K562 (cell line): ENCODE results near the gene CLDN12. TPM values are rescaled to one million over a fixed set of nuclear protein-coding genes. Genes with fewer than 3 reads are reported as not detected.

Experiments
- ATAC-seq: fragments of 200-7000 bp; cut with Tn5 transposase; 3 replicates; pipeline ENCODE4 v1.9.1; 2020; ENCODE audit warnings: moderate library complexity
- BruUV-seq: library from RNA; stranded (reverse); fragments of 400-500 nt; replicated peaks from 2 replicates; lab custom pipeline; 2021; lab: Mats Ljungman, UMichigan
- CTCF ChIA-PET: fragments of 300-600 bp; formaldehyde crosslinking; extraction: SDS; loops from one replicate; lab custom pipeline; 2021; ENCODE audit warnings: low intra/inter-chr PET ratio; lab: Yijun Ruan, JAX
- POLR2A ChIA-PET: fragments of 300-600, 350-650 bp; sonication (Branson Sonifier 250); formaldehyde crosslinking; extraction: SDS; loops from one replicate; lab custom pipeline; 2021; ENCODE audit warnings: antibody characterized with exemption, inconsistent platforms; lab: Yijun Ruan, JAX
- DNase-seq, 4 experiments: peaks; one replicate each; pipeline versions ENCODE4 v3.0.0 to v3.0.0-alpha.2; 2011 to 2018; ENCODE audit warnings: low spot score in 3 of 4, mixed read lengths in 3 of 4; ENCODE audit errors: extremely low read depth in 1 of 4
- FAIRE-seq: peaks from 2 replicates; lab custom pipeline; 2011; peaks lifted over from hg19 to GRCh38; lab: Jason Lieb, UNC
- H2AFZ ChIP-seq: 2 replicates; pipeline ENCODE4 v1.6.0; 2011; ENCODE audit warnings: low read depth, low read length, control low read depth, inconsistent platforms
- H3K27ac ChIP-seq: fragments of 200-600 bp; 3 replicates; pipeline ENCODE4 v1.8.0; 2011; ENCODE audit warnings: low read depth, mild to moderate bottlenecking, control low read depth, inconsistent platforms, low read length, moderate library complexity, mixed read lengths; ENCODE audit errors: extremely low read depth
- H3K27me3 ChIP-seq, 2 experiments: fragments of 300-600 bp in 1 of 2; 2 replicates in 1 of 2; 3 replicates in 1 of 2; pipeline versions ENCODE4 v1.6.0 to v1.8.0; 2011; ENCODE audit warnings: inconsistent platforms in 2 of 2, low read length in 2 of 2, mild to moderate bottlenecking in 1 of 2, mixed read lengths in 1 of 2, moderate library complexity in 1 of 2; ENCODE audit not compliant: control insufficient read depth in 2 of 2, insufficient read depth in 2 of 2
- H3K36me3 ChIP-seq: fragments of 300-600 bp; 3 replicates; pipeline ENCODE4 v1.8.0; 2011; ENCODE audit warnings: mild to moderate bottlenecking, low read length, inconsistent platforms; ENCODE audit not compliant: control insufficient read depth, insufficient read depth
- H3K4me1 ChIP-seq, 2 experiments: fragments of 200-600 bp in 1 of 2; replicated peaks in 1 of 2; 2 replicates in 1 of 2; 3 replicates in 1 of 2; pipeline versions ENCODE4 v1.5.1 to v1.8.0; 2011; ENCODE audit warnings: inconsistent platforms in 2 of 2, low read length in 2 of 2, mild to moderate bottlenecking in 1 of 2, mixed read lengths in 1 of 2, moderate library complexity in 1 of 2; ENCODE audit not compliant: control insufficient read depth in 2 of 2, insufficient read depth in 2 of 2
- H3K4me2 ChIP-seq: 2 replicates; pipeline ENCODE4 v1.6.1; 2011; ENCODE audit warnings: low read length, control low read depth, inconsistent platforms, mixed read lengths; ENCODE audit not compliant: insufficient read depth
- H3K4me3 ChIP-seq: fragments of 200-600 bp; sonication (generic), shearing (Covaris generic); 2 replicates; pipeline ENCODE4 v1.5.1; 2016; ENCODE audit warnings: control low read depth, inconsistent platforms
- H3K79me2 ChIP-seq: fragments of 200-600 bp; 3 replicates; pipeline ENCODE4 v1.8.0; 2011; ENCODE audit warnings: low read length, inconsistent platforms; ENCODE audit not compliant: control insufficient read depth, insufficient read depth
- H3K9ac ChIP-seq, 2 experiments: 2 replicates each; pipeline versions ENCODE4 v1.6.0 to v1.6.1; 2011; ENCODE audit warnings: low read depth in 2 of 2, low read length in 2 of 2, control low read depth in 1 of 2, inconsistent platforms in 1 of 2, mild to moderate bottlenecking in 1 of 2, mixed read lengths in 1 of 2; ENCODE audit not compliant: insufficient read depth in 1 of 2
- H3K9me1 ChIP-seq: one replicate; pipeline ENCODE4 v1.6.0; 2011; ENCODE audit warnings: inconsistent platforms, mild to moderate bottlenecking, low read length, moderate library complexity; ENCODE audit not compliant: control insufficient read depth, insufficient read depth
- H3K9me3 ChIP-seq: replicated peaks from 2 replicates; pipeline ENCODE4 v1.5.1; 2011; ENCODE audit warnings: low read depth, low read length, inconsistent platforms; ENCODE audit not compliant: control insufficient read depth, insufficient read depth
- H4K20me1 ChIP-seq: replicated peaks from 2 replicates; pipeline ENCODE4 v1.6.1; 2011; ENCODE audit warnings: low read length, inconsistent platforms, mixed read lengths; ENCODE audit not compliant: control insufficient read depth, insufficient read depth
- FOSL1 ChIP-seq: fragments of 200-800 bp; sonication (Bioruptor generic); conservative IDR thresholded peaks from 2 replicates; pipeline ENCODE4 v1.6.1; 2016; ENCODE audit warnings: missing genetic modification characterization, missing compliant biosample characterization
- FOXP1 ChIP-seq: sonication (generic); formaldehyde crosslinking; IDR thresholded peaks from 2 replicates; pipeline ENCODE4 v1.8.0; 2022; ENCODE audit warnings: mild to moderate bottlenecking, missing genetic modification reagents
- NFIC ChIP-seq: fragments of 450-650 bp; IDR thresholded peaks from 2 replicates; pipeline ENCODE4 v1.6.1; 2017; ENCODE audit warnings: mild to moderate bottlenecking, inconsistent platforms
- WGBS: fragments of 100-300 bp; shearing (Covaris generic); methylation state at CpG from one replicate; pipeline ENCODE4 v1.1.6; 2016; ENCODE audit warnings: low coverage, mixed read lengths; ENCODE audit not compliant: insufficient coverage; ENCODE audit errors: missing lambda C conversion rate; 5-methylcytosine and 5-hydroxymethylcytosine counted together
- in situ Hi-C: fragments of 300-500 bp; cut with MboI; formaldehyde crosslinking; loops from 4 replicates; pipeline ENCODE4 v1.15.0; 2018; ENCODE audit warnings: inconsistent platforms, mixed read lengths
- intact Hi-C: fragments of 100-400 bp; cut with micrococcal nuclease; formaldehyde crosslinking; loops from 2 replicates; pipeline ENCODE4 v1.14.2; 2022
- polyA plus RNA-seq, 8 experiments: library from polyadenylated mRNA; depleted of rRNA in 4 of 8; stranded (reverse) in 5 of 8; unstranded in 3 of 8; fragments of >200 nt; fragmentation: Nextera tagmentation in 2 of 8; fragmentation: Illumina TruSeq in 1 of 8; extraction: Ambion mirVana in 2 of 8; extraction: Trizol in 1 of 8; gene quantifications; 2 replicates each; pipeline versions ENCODE4 v1.2.1 to v1.2.3, GENCODE V29; 2011 to 2014; ENCODE audit warnings: inconsistent platforms in 1 of 8, missing spikeins in 1 of 8
- total RNA-seq, 7 experiments: library from RNA; depleted of rRNA in 6 of 7; stranded (reverse); fragments of >200 nt in 6 of 7; fragmentation: Illumina TruSeq in 2 of 7; extraction: Trizol in 2 of 7; gene quantifications; 2 replicates each; pipeline versions ENCODE4 v1.2.1 to v1.2.3, GENCODE V29; 2011 to 2021; ENCODE audit warnings: low replicate concordance in 1 of 7
- TF ChIP-seq, protein P1 (sequence below): fragments of 450-650 bp; formaldehyde crosslinking; conservative IDR thresholded peaks from 2 replicates; pipeline ENCODE4 v1.4.0; 2022; ENCODE audit warnings: mild to moderate bottlenecking, missing genetic modification characterization

CLDN12 gene
- total and polyA plus RNA-seq, 9 of the 15 experiments (the other 6 are each of a cell fraction or from before 2014, with no cell fraction given): 5.8 to 42.2 (median 15.8) TPM

- no peak for ATAC-seq
- peak overlapping the region; percentile 44 for H3K4me3 ChIP-seq
- in situ Hi-C loops: loop anchor here (5.0 kb wide), 1 partner anchor 55 kb away; the partner anchor contains the start of gene GTPBP10
- peak overlapping the region; percentile 81 for H2AFZ ChIP-seq
- no peak overlapping the region for H3K27ac ChIP-seq
- H3K4me2 ChIP-seq: peak overlapping the region; percentile 86
- peaks cover 21% of the 10 kb centered on the region; the same call in 2 of the 3 replicates for H3K36me3 ChIP-seq
- H3K9ac ChIP-seq: peak overlapping the region in 1 of 2 experiments; percentile 66; a peak in 1 of 4 replicates
- CTCF ChIA-PET: no interaction called here
- no peaks in the 10 kb centered on the region for H3K9me3 ChIP-seq
- peaks cover 6% of the 10 kb centered on the region; the same call in 2 of the 3 replicates for H3K79me2 ChIP-seq
- H3K9me1 ChIP-seq: no peaks in the 10 kb centered on the region
- intact Hi-C loops: loop anchor here (1.0 to 5.0 kb wide), 3 partner anchors 56 to 155 kb away; partner anchors contain the start of genes CFAP69 and GTPBP10
- TF ChIP-seq NFIC (0 out of 2 replicates have a peak, but pooled peaks have one; percentile 12), FOXP1 (CRISPR knock-in tag) (no peak)
- TF ChIP-seq, all 486 proteins: peak for 1
- no TSS peak for BruUV-seq
- Histone ChIP-seq H4K20me1 (no peaks in the 10 kb centered on the region), H3K27me3 (no peaks in the 10 kb centered on the region), H3K4me1 (peaks cover 3 to 6% of the 10 kb centered on the region in 2 experiments; a peak in 3 of 5 replicates)
- 30% methylated on average over 1 of the region's 1 CpG for WGBS
- DNase-seq (no peak), FAIRE-seq (no peak)
- POLR2A ChIA-PET: interaction anchor here (0.7 kb wide), 1 partner anchor 53 kb away, joined by 3 read pairs; no protein-coding TSS in a partner anchor
Measured at GRCh38 chr7:90402785-90403173, 482 bp upstream of the CLDN12 start.

GRCh38 chr7:90404777-90405176 lies 1.5 kb downstream of the CLDN12 start:
- CTCF ChIA-PET: no interaction called here
- peak; percentile 55; the same call in 1 of the 2 replicates for TF ChIP-seq FOSL1 (tag)
- TF ChIP-seq, protein P1, sequence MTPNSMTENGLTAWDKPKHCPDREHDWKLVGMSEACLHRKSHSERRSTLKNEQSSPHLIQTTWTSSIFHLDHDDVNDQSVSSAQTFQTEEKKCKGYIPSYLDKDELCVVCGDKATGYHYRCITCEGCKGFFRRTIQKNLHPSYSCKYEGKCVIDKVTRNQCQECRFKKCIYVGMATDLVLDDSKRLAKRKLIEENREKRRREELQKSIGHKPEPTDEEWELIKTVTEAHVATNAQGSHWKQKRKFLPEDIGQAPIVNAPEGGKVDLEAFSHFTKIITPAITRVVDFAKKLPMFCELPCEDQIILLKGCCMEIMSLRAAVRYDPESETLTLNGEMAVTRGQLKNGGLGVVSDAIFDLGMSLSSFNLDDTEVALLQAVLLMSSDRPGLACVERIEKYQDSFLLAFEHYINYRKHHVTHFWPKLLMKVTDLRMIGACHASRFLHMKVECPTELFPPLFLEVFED (CRISPR knock-in tag): no peak
- TF ChIP-seq, all 486 proteins: peak for 1
- Histone ChIP-seq H3K9me1 (no peaks in the 10 kb centered on the region), H2AFZ (no peak overlapping the region), H3K4me2 (no peak overlapping the region), H4K20me1 (no peaks in the 10 kb centered on the region), H3K27ac (no peak overlapping the region), H3K27me3 (no peaks in the 10 kb centered on the region), H3K79me2 (peaks cover 6% of the 10 kb centered on the region; the same call in 2 of the 3 replicates), H3K4me3 (no peak overlapping the region), H3K9me3 (no peaks in the 10 kb centered on the region), H3K4me1 (peaks cover 3 to 6% of the 10 kb centered on the region in 2 experiments; a peak in 3 of 5 replicates), H3K36me3 (peaks cover 28% of the 10 kb centered on the region), H3K9ac (no peak overlapping the region)
- in situ Hi-C loops: loop anchor here (5.0 kb wide), 1 partner anchor 57 kb away; the partner anchor contains the start of gene GTPBP10
- 81% methylated on average over 4 of the region's 4 CpGs for WGBS
- BruUV-seq: no TSS peak
- DNase-seq (peak in 1 of 4 experiments; percentile 11), ATAC-seq (no peak), FAIRE-seq (no peak)
- intact Hi-C loops: loop anchor here (5.0 kb wide), 2 partner anchors 87 to 157 kb away; partner anchors contain the start of gene CFAP69
- POLR2A ChIA-PET: no interaction called here
